Right kidney (tissue), 1 donor: ENCODE data around the gene ACTRT2.

Source experiments
- DNase-seq: peaks from one replicate; pipeline ENCODE4 v3.0.0-alpha.2; 2016

Gene ACTRT2

DNA sequence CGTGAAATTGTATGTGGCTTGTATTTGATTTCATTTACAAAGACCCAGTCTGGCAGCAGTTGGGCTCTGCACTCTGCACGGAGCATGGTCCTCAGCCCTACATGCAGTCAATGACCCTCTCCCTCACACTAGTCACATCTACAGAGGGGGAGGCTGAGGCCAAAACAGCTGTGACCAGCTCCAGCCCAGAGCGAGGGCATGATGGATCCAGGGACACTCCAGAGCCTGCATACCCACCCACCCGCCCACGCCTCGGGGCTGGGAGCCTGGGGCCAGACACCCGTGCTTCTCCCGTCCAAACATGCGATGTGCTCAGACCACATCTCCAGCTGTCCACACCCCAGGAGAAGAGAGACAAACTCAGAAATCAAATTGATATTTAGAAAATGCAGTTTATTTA is 33.8 kb downstream of the ACTRT2 start:
- no peak for DNase-seq

GRCh38 chr1:3056641-3057040 is 35.4 kb downstream of the ACTRT2 start:
- DNase-seq = no peak

- no peak for DNase-seq
These were observed 37.2 kb downstream of the ACTRT2 start for GRCh38 chr1:3058263-3059030.

DNA sequence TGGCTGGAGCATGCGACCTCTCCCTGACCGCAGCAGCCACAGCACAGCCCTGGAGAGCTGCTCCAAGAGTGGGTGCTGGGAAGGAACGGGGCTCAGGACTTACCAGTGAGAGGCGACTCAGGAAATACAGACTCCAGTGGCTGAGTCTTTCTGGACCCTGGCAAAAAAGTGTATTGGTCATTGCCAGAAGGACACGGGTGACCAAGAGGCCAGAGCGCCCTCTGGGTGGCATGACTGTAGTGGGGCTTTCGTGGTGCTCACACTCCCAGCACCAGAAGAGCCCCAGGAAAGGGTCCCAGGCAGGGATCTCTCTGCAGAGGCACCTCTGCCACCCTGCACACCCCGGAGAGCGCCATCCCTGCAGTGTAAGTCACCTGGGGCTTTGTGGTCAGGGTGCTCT is 38.9 kb downstream of the ACTRT2 start:
- DNase-seq = no peak

DNA sequence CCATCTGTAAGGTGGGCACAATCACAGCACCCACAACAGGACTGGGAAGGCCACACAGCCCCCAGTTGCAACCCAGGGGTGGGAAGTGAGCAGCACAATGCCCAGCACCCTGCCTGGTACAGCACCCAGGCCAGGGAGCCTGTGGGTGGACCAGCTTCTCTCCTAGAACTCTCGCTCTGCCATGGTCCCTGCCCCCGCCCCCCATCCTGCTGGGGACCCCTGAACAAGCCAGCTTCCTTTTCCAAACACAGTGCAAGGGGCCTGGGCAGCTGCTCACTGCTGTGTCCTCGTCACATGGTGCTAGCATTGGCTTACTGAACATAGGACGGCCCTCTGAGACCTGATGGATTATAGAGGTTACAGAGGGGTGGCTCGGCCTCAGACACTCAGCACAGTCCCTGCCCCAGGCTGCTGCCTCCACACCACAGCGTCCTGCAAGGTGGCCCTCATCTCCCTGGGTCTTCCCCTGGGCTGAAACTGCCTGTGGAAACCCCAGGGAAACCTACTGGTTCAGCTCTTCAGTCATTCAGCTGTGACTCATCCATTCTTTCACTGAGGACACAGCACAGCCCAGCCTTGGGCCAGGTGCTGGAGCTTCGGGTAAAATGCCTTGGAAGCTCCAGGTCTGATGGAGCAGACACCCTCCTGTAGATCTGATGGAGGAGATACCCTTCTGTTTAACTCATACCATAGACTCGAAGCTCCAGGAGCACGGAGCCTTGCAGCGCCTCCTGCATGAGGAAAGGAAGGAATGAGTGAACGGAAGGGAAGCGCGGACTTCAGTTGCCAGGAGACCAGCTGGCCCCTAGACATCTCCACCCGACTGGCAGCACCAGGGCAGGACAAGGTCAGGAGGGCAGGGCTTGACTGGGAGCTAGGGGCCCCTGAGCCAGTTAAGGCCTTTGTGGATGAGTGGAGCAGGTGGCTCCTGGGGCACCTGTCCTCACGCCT is 39.6 kb downstream of the ACTRT2 start:
- no peak for DNase-seq

- no peak for DNase-seq
These were observed 40.3 kb downstream of the ACTRT2 start for GRCh38 chr1:3061566-3061965.

- peak; percentile 56 for DNase-seq
These were observed 40.8 kb downstream of the ACTRT2 start for GRCh38 chr1:3061981-3062615.

- DNase-seq = no peak
These were observed 41.5 kb downstream of the ACTRT2 start for GRCh38 chr1:3062616-3063378.

- DNase-seq = peak; percentile 65
These were observed 42.4 kb downstream of the ACTRT2 start for GRCh38 chr1:3063379-3064295.

GRCh38 chr1:3064296-3064850 is 43.1 kb downstream of the ACTRT2 start:
- DNase-seq = no peak

- no peak for DNase-seq
These were observed 43.6 kb downstream of the ACTRT2 start for GRCh38 chr1:3064901-3065300.

DNA sequence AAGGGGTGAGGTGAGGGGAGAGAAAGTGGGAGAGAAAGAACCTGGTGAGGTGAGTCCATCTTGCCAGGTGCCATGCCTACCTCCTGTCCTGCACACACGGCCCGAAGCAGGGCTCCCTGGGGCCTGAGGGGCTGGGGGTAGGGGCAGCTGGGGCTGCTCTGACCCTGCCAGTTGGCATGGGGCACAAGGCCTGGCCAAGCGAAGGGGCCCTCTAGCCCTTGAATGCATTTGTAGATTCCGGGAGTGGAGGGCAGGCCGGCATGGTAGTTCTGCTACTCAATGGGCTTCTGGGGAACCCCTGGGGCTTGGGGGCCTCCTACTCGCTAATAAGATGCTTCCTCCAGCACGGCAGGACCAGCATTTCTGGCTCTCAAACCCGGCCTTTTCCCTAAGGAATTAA is 44.1 kb downstream of the ACTRT2 start:
- DNase-seq = no peak

GRCh38 chr1:3065797-3066196 is 44.5 kb downstream of the ACTRT2 start:
- DNase-seq = no peak

DNA sequence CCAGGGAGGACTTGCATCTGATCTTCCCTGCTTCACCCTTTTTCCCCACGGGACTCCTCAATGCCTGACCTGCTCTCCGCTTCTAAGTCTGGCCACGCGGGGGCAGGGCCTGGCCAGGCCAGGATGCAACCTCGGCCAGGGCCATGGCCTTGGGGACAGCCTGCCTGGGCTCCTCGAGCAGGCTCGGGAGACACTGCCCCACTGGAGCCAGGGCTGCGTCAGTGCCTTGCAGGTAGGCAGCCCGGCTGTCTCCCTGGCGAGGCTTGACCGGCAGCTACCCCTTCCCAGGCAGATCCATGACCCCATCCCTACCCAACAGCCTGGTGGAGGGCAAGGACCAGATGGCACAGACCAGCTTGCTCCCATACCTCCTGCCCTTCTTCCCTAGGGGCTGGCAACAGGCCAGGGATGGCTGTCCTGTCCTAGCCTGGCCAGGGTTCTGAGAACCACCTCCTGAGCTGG is 45.0 kb downstream of the ACTRT2 start:
- DNase-seq = peak; percentile 55

DNA sequence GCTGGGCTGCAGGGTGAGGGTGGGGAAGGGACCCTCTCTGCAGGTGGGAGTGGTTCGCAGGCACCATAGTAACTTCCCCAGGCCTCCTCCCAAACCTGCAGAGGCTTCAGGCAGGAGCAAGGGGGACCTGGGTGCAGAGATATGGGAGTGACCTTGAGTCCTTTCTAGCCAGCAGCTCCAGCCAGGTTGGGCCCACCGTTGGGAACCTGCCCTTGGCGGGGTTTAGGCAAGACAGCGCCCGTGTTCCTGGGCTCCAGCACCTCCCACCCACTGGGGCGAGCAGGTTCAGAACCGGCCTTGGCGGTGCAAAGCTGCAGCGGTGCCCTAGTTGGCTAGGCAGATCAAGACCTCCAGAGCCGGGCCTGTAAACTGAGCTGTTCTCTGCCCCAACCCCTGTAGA is 45.6 kb downstream of the ACTRT2 start:
- no peak for DNase-seq

- no peak for DNase-seq
These were observed 46.0 kb downstream of the ACTRT2 start for GRCh38 chr1:3067301-3067670.

- DNase-seq = peak; percentile 63
These were observed 46.6 kb downstream of the ACTRT2 start for GRCh38 chr1:3067671-3068563.

- DNase-seq = peak; percentile 73
These were observed 47.5 kb downstream of the ACTRT2 start, which contains the start of gene PRDM16 for GRCh38 chr1:3068564-3069431. Gene PRDM16, plus strand, starts transcription at chr1:3069203. Its CDS starts 57 bp downstream, at chr1:3069260.
